ENCODE measurements around the gene OLIG3.

OLIG3 gene

GRCh38 chr6:137494281-137494987, at the start of gene OLIG3:
TSS of gene OLIG3 (minus strand) at chr6:137494394. CDS start at chr6:137494170, 224 bp downstream.
- TF ChIP-seq GATA3 (IDR thresholded peaks at IDR 0.05; ENCODE audit: low read depth, low read length): no peak
- no peak for TF ChIP-seq GATA2 (IDR thresholded peaks at IDR 0.05; ENCODE audit: low read depth, low read length)

DNA sequence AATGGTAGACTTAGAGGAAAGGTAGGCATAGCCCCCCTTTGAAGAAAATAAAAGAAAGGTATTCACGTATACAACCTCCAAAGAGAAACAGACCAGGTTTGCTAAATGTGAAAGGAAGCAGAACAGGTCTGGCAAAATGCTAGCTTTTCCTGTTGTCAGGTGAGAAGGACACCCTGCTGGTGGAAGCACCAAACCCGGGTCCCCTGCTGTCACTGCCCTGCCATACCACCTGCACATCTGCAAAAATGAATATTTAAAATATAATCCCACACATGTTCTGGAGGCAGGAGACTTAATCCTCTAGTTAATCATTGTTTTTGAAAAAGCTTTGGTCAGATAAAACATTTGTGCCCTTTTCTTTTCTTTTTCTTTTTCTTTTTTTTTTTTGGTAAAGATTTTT, 48.9 kb upstream of the OLIG3 start:
- TF ChIP-seq GATA3 (IDR thresholded peaks at IDR 0.05; ENCODE audit: low read depth, low read length) (no peak), GATA2 (IDR thresholded peaks at IDR 0.05; ENCODE audit: low read depth, low read length) (no peak)

DNA sequence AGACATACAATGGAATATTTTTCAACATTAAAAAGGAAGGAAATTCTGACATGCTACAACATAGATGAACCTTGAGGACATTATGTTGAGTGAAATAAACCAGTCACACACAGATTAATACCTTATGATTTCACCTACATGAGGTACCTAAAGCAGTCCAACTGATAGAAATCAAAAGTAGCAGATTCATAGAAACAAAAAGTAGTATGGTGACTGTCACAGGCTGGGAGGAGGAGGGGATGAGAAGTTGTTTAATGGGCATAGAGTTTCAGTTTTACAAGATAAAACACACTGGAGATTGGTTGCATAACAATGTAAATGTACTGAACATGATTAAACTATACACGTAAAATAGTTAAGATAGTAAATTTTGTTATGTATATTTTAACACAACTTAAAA, 48.5 kb upstream of the OLIG3 start:
- no peak for TF ChIP-seq GATA2 (IDR thresholded peaks at IDR 0.05; ENCODE audit: low read depth, low read length)
- TF ChIP-seq GATA3 (IDR thresholded peaks at IDR 0.05; ENCODE audit: low read depth, low read length): no peak

GRCh38 chr6:137541534-137542063, 47.4 kb upstream of the OLIG3 start:
- no peak for TF ChIP-seq GATA3 (IDR thresholded peaks at IDR 0.05; ENCODE audit: low read depth, low read length)
- no peak for TF ChIP-seq GATA2 (IDR thresholded peaks at IDR 0.05; ENCODE audit: low read depth, low read length)

- TF ChIP-seq GATA3 (IDR thresholded peaks at IDR 0.05; ENCODE audit: low read depth, low read length) (no peak), GATA2 (IDR thresholded peaks at IDR 0.05; ENCODE audit: low read depth, low read length) (no peak)
These were observed 42.0 kb upstream of the OLIG3 start for GRCh38 chr6:137536104-137536773.

GRCh38 chr6:137531376-137532092, 37.3 kb upstream of the OLIG3 start:
- no peak for TF ChIP-seq GATA2 (IDR thresholded peaks at IDR 0.05; ENCODE audit: low read depth, low read length)
- TF ChIP-seq GATA3 (IDR thresholded peaks at IDR 0.05; ENCODE audit: low read depth, low read length): no peak

GRCh38 chr6:137530404-137530803, 36.2 kb upstream of the OLIG3 start:
- TF ChIP-seq GATA3 (IDR thresholded peaks at IDR 0.05; ENCODE audit: low read depth, low read length) (no peak), GATA2 (IDR thresholded peaks at IDR 0.05; ENCODE audit: low read depth, low read length) (no peak)

DNA sequence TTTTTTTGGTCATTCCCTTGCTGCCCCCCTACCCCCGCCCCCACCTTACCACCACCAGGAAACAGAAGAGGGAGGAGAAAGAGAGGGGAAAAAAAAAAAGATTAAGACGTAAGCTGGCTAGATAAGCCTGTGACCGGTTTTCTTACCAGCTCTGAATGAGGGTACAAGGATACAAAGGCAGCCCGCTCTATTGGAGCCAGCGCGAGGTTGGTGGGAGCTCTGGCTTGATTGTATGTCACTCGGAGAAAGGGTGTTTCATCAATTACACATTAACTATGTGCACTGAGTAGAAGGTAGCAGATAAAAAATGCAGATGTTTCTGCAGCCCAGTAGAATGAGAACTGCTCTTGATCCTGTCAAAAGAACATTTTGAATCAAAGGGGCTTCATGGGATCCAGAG, 28.6 kb upstream of the OLIG3 start:
- TF ChIP-seq GATA2 (IDR thresholded peaks at IDR 0.05; ENCODE audit: low read depth, low read length): no peak
- no peak for TF ChIP-seq GATA3 (IDR thresholded peaks at IDR 0.05; ENCODE audit: low read depth, low read length)

DNA sequence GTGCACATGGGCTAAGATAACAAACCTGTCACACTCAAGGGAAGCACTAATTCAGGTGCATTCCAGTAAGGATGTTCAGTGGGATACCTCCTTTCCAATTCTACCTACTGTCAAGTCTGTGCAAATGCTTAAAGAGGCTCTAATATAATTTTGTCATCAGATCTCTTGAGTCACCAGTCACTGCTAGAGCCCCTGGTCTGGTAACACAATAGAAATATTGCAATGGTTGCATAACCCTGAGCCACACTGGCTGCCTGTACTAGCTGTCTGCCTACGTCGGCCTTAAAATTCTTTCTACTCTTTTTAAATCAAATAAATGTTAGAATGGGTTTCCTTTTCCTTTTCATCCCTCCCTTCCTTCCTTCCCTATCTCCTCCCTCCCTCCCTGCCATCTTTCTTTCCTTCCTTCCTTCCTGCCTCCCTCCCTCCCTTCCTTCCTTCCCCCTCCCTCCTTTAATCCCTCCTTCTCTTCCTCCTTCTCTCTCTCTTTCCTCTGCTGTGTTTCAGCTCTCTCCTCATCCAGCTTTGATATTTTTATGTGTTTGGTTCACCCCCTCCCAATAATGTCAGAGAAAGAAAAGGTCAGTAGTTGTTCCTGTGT, 28.1 kb upstream of the OLIG3 start:
- TF ChIP-seq GATA3 (IDR thresholded peaks at IDR 0.05; ENCODE audit: low read depth, low read length) (no peak), GATA2 (IDR thresholded peaks at IDR 0.05; ENCODE audit: low read depth, low read length) (no peak)

DNA sequence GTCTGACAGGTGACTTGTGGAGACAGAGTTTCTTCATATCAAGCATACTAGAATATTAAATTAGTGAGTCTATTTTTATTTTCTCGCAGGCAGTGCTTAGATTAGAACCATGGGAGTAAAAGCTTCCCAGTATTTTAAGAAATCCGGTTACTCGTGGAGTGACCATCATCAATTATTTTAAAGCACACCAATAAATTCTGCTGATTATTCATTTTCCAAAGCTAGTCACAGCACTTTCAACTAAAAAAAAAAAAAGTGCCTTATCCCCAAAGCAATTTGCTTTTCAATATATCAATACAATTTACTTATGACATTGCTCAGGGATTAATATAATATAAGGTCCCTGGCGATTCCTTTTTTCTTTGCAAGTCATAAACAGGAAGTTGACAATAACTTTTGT, 26.3 kb upstream of the OLIG3 start:
- TF ChIP-seq GATA3 (IDR thresholded peaks at IDR 0.05; ENCODE audit: low read depth, low read length) (no peak), GATA2 (IDR thresholded peaks at IDR 0.05; ENCODE audit: low read depth, low read length) (no peak)

DNA sequence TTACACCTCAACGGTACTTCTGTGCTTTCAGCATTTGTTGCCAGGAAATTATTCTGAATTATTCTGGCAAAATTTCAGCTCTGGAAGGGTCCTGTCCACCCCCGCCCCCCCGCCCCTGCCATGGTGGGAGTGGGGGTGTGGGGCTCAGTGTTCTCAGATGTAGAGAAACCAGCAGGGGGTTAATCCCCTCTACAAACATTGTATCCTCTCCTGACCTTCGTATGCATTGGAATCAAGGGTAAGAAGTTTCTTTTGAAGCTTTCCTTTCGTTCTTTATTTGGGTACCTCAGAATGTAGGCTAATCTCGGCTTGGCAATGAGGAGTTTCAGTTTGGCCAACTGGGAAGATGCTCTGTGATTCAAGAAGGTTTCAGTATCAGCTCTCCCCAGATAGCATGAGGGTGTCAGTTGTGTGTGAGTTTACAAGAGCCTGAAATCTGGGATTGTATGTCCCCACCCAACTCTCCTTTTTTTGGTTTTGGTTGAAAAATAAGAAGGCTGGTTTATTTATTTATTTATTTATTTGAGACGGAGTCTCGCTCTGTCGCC, 25.5 kb upstream of the OLIG3 start:
- TF ChIP-seq GATA2 (IDR thresholded peaks at IDR 0.05; ENCODE audit: low read depth, low read length) (no peak), GATA3 (IDR thresholded peaks at IDR 0.05; ENCODE audit: low read depth, low read length) (no peak)

- no peak for TF ChIP-seq GATA3 (IDR thresholded peaks at IDR 0.05; ENCODE audit: low read depth, low read length)
- no peak for TF ChIP-seq GATA2 (IDR thresholded peaks at IDR 0.05; ENCODE audit: low read depth, low read length)
These were observed 24.3 kb upstream of the OLIG3 start for GRCh38 chr6:137518386-137518983.

DNA sequence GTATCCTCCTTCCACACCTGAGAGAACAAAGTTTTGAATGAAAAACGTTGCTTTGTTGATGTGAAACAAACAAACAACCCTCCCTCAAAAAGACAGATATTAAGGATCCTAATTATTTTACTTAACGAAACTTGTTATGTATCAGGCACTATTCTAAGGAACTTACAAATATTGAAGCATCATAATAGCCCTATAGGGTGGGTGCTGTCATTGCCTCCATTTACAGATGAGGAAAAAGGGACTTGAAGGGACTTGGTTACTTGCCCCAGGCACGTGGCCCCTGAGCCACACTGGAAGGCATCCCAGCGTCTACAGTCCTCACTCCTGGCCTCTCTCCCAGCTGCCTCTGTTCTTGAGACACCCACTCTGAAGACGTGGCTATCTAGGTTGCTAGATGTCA, 20.2 kb upstream of the OLIG3 start:
- TF ChIP-seq GATA3 (IDR thresholded peaks at IDR 0.05; ENCODE audit: low read depth, low read length) (no peak), GATA2 (IDR thresholded peaks at IDR 0.05; ENCODE audit: low read depth, low read length) (no peak)
